Neural cell (in vitro differentiated cells): ENCODE data around the gene WDR91.

ENCODE experiments used
- EZH2 ChIP-seq: fragments of 200-600, 300-800 bp; shearing (Covaris generic), sonication (generic); IDR thresholded peaks from 2 replicates; pipeline ENCODE4 v1.6.1; 2014; ENCODE audit warnings: antibody characterized with exemption, low read length, borderline replicate concordance, mild to moderate bottlenecking; ENCODE audit not compliant: insufficient read depth, poor library complexity, severe bottlenecking
- MXI1 ChIP-seq: fragments of 450-650 bp; conservative IDR thresholded peaks from 2 replicates; pipeline ENCODE4 v1.6.1; 2014; ENCODE audit warnings: antibody characterized with exemption, mild to moderate bottlenecking; ENCODE audit not compliant: poor library complexity, severe bottlenecking
- SMC3 ChIP-seq: fragments of 450-650 bp; conservative IDR thresholded peaks from 2 replicates; pipeline ENCODE4 v1.6.1; 2014; ENCODE audit warnings: antibody characterized with exemption, mild to moderate bottlenecking, moderate library complexity; ENCODE audit not compliant: poor library complexity
- TF ChIP-seq, protein P1 (sequence below): fragments of 450-650 bp; IDR thresholded peaks from 2 replicates; pipeline ENCODE4 v1.5.1; 2014; ENCODE audit warnings: antibody characterized with exemption, mild to moderate bottlenecking, moderate library complexity; ENCODE audit not compliant: poor library complexity, severe bottlenecking

DNA sequence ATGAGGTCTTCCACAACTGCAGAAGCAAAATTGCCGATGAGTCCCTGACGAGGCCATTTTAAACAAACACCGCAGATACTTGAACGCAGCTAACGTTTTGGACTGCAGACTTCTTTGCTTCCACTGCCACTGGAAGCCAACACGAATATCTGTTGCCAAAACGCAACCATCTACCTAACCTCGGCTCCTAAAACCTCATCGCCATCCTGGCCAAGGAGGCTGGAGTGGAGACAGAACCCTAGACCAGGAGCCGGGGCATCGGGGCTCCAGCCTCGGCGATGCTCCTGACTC lies 493 bp downstream of the WDR91 start:
- TF ChIP-seq, protein P1, sequence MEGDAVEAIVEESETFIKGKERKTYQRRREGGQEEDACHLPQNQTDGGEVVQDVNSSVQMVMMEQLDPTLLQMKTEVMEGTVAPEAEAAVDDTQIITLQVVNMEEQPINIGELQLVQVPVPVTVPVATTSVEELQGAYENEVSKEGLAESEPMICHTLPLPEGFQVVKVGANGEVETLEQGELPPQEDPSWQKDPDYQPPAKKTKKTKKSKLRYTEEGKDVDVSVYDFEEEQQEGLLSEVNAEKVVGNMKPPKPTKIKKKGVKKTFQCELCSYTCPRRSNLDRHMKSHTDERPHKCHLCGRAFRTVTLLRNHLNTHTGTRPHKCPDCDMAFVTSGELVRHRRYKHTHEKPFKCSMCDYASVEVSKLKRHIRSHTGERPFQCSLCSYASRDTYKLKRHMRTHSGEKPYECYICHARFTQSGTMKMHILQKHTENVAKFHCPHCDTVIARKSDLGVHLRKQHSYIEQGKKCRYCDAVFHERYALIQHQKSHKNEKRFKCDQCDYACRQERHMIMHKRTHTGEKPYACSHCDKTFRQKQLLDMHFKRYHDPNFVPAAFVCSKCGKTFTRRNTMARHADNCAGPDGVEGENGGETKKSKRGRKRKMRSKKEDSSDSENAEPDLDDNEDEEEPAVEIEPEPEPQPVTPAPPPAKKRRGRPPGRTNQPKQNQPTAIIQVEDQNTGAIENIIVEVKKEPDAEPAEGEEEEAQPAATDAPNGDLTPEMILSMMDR, result no peak
- TF ChIP-seq EZH2, result no peak
- TF ChIP-seq MXI1, result no peak
- no peak for TF ChIP-seq SMC3
